GM12878 (cell line): ENCODE measurements around the gene DGKI. TPM values are rescaled to one million over a fixed set of nuclear protein-coding genes. Genes with fewer than 3 reads are reported as not detected.

ENCODE experiments used
- ATAC-seq: fragments of 200-7000 bp; cut with Tn5 transposase; 3 replicates; pipeline ENCODE4 v1.9.1; 2020; ENCODE audit warnings: mild to moderate bottlenecking, moderate library complexity
- BruUV-seq: library from RNA; stranded (reverse); fragments of 400-500 nt; replicated peaks from 2 replicates; lab custom pipeline; 2021; lab: Mats Ljungman, UMichigan
- CTCF ChIA-PET: fragments of 300-600 bp; sonication (Branson Sonifier 250); formaldehyde crosslinking; extraction: SDS; loops from one replicate; lab custom pipeline; 2021; ENCODE audit warnings: inconsistent platforms; lab: Yijun Ruan, JAX
- POLR2A ChIA-PET: fragments of 350-600 bp; formaldehyde crosslinking; extraction: SDS; loops from one replicate; lab custom pipeline; 2021; ENCODE audit warnings: inconsistent platforms; lab: Charles Lee
- RAD21 ChIA-PET: fragments of 300-600 bp; sonication (Branson Sonifier 250); formaldehyde crosslinking; loops from one replicate; lab custom pipeline; 2023; ENCODE audit warnings: antibody characterized with exemption; ENCODE audit not compliant: unreplicated experiment; lab: Charles Lee
- SMC1A ChIA-PET: fragments of 300-600 bp; sonication (Branson Sonifier 250); formaldehyde crosslinking; loops from one replicate; lab custom pipeline; 2023; ENCODE audit not compliant: unreplicated experiment, uncharacterized antibody; lab: Charles Lee
- DNase-seq: peaks from one replicate; pipeline ENCODE4 v3.0.0-alpha.2; 2011; ENCODE audit warnings: low read depth, low spot score
- FAIRE-seq: peaks from 3 replicates; lab custom pipeline; 2011; peaks lifted over from hg19 to GRCh38; lab: Jason Lieb, UNC
- H2AFZ ChIP-seq: 2 replicates; pipeline ENCODE4 v1.6.0; 2011; ENCODE audit warnings: low read depth, low read length, control low read depth; ENCODE audit not compliant: control insufficient read depth
- H3K27ac ChIP-seq: 2 replicates; pipeline ENCODE4 v1.5.1; 2011; ENCODE audit warnings: control low read depth; ENCODE audit not compliant: control insufficient read depth, insufficient read depth
- H3K27me3 ChIP-seq, 2 experiments: replicated peaks in 1 of 2; 2 replicates each; pipeline versions ENCODE4 v1.6.0 to v1.6.1; 2011; ENCODE audit warnings: low read length in 1 of 2; ENCODE audit not compliant: control insufficient read depth in 2 of 2, insufficient read depth in 2 of 2
- H3K36me3 ChIP-seq, 2 experiments: 2 replicates each; pipeline ENCODE4 v1.5.1; 2011; ENCODE audit warnings: low read length in 1 of 2; ENCODE audit not compliant: control insufficient read depth in 2 of 2, insufficient read depth in 2 of 2
- H3K4me1 ChIP-seq: 2 replicates; pipeline ENCODE4 v1.6.1; 2011; ENCODE audit warnings: mild to moderate bottlenecking, low read length, moderate library complexity, mixed read lengths; ENCODE audit not compliant: control insufficient read depth, insufficient read depth
- H3K4me2 ChIP-seq: 2 replicates; pipeline ENCODE4 v1.6.0; 2011; ENCODE audit warnings: control low read depth; ENCODE audit not compliant: control insufficient read depth, insufficient read depth
- H3K4me3 ChIP-seq: fragments of 200-600 bp; sonication (generic); 2 replicates; pipeline ENCODE4 v1.5.1; 2016
- H3K79me2 ChIP-seq: 2 replicates; pipeline ENCODE4 v1.6.0; 2011; ENCODE audit warnings: low read length; ENCODE audit not compliant: control insufficient read depth, insufficient read depth
- H3K9ac ChIP-seq: 2 replicates; pipeline ENCODE4 v1.8.0; 2011; ENCODE audit warnings: low read length, control low read depth, mixed read lengths; ENCODE audit not compliant: control insufficient read depth, insufficient read depth
- H3K9me3 ChIP-seq: replicated peaks from 3 replicates; pipeline ENCODE4 v1.5.1; 2011; ENCODE audit warnings: mild to moderate bottlenecking, low read length; ENCODE audit not compliant: control insufficient read depth, insufficient read depth
- H4K20me1 ChIP-seq: 2 replicates; pipeline ENCODE4 v1.6.0; 2011; ENCODE audit not compliant: control insufficient read depth, insufficient read depth
- ATF2 ChIP-seq: IDR thresholded peaks from 2 replicates; pipeline ENCODE4 v1.6.1; 2012; ENCODE audit warnings: low read length, inconsistent platforms
- CEBPZ ChIP-seq: fragments of 150-350 bp; IDR thresholded peaks from 2 replicates; pipeline ENCODE4 v1.6.1; 2016; ENCODE audit warnings: low read depth, low read length
- IKZF1 ChIP-seq: fragments of 450-650 bp; conservative IDR thresholded peaks from 2 replicates; pipeline ENCODE4 v1.6.1; 2017; ENCODE audit warnings: antibody characterized with exemption, mild to moderate bottlenecking
- TCF12 ChIP-seq: IDR thresholded peaks from 2 replicates; pipeline ENCODE4 v1.6.1; 2011; ENCODE audit warnings: low read depth, mild to moderate bottlenecking, low read length
- ZNF687 ChIP-seq: fragments of 450-650 bp; IDR thresholded peaks from 2 replicates; pipeline ENCODE4 v1.6.1; 2017; ENCODE audit warnings: mild to moderate bottlenecking, moderate library complexity
- WGBS: methylation state at CpG from one replicate; pipeline ENCODE4 v1.1.6; 2016; ENCODE audit warnings: low lambda C conversion rate; ENCODE audit not compliant: insufficient replicate concordance, insufficient coverage; ENCODE audit errors: missing lambda C conversion rate; 5-methylcytosine and 5-hydroxymethylcytosine counted together
- in situ Hi-C: fragments of 300-500 bp; cut with MboI; formaldehyde crosslinking; loops from 9 replicates; pipeline ENCODE4 v1.14.3; 2018; ENCODE audit warnings: mixed read lengths
- intact Hi-C: fragments of 100-400 bp; cut with micrococcal nuclease; formaldehyde crosslinking; loops from one replicate; pipeline ENCODE4 v1.14.2; 2022; ENCODE audit not compliant: unreplicated experiment
- polyA plus RNA-seq, 11 experiments: library from polyadenylated mRNA; depleted of rRNA in 4 of 11; unstranded in 6 of 11; stranded (reverse) in 5 of 11; fragments of >200 nt; fragmentation: Nextera tagmentation in 4 of 11; fragmentation: Illumina TruSeq in 1 of 11; extraction: Ambion mirVana in 4 of 11; extraction: Trizol in 1 of 11; gene quantifications; 1 replicate in 1 of 11; 2 replicates in 10 of 11; pipeline versions ENCODE4 v1.2.1 to v1.2.3, GENCODE V29; 2011 to 2016; ENCODE audit warnings: inconsistent platforms in 2 of 11, missing spikeins in 2 of 11, low read depth in 1 of 11
- total RNA-seq, 4 experiments: library from RNA; depleted of rRNA in 3 of 4; stranded (reverse); fragments of >200 nt in 3 of 4; fragmentation: Illumina TruSeq in 1 of 4; extraction: Trizol in 1 of 4; gene quantifications; 2 replicates each; pipeline versions ENCODE4 v1.2.1 to v1.2.3, GENCODE V29; 2013 to 2021

DGKI gene
- total and polyA plus RNA-seq, 10 of the 15 experiments (the other 5 are each of a cell fraction or from before 2014, with no cell fraction given): 10.4 to 37.1 (median 22.1) TPM

- WGBS: 39% methylated on average over 5 of the region's 5 CpGs
- H3K79me2 ChIP-seq: no peaks in the 10 kb centered on the region
- H2AFZ ChIP-seq: no peak overlapping the region
- CTCF ChIA-PET: interaction anchor here (0.5 to 3.6 kb wide), 13 partner anchors 8 to 139 kb away, joined by 3 to 21 read pairs (median 4); no protein-coding TSS in a partner anchor
- POLR2A ChIA-PET: interaction anchor here (0.7 to 5.7 kb wide), 10 partner anchors 9 to 272 kb away, joined by 3 to 34 read pairs (median 5); no protein-coding TSS in a partner anchor
- SMC1A ChIA-PET: interaction anchor here (0.7 to 5.5 kb wide), 28 partner anchors 10 to 244 kb away, joined by 3 to 94 read pairs (median 8); no protein-coding TSS in a partner anchor
- no peak overlapping the region for H3K4me2 ChIP-seq
- H3K27ac ChIP-seq: no peak overlapping the region
- H3K27me3 ChIP-seq: no peaks in the 10 kb centered on the region; a peak in 1 of 4 replicates
- FAIRE-seq (no peak), DNase-seq (no peak), ATAC-seq (peak; percentile 27)
- H3K36me3 ChIP-seq: no peaks in the 10 kb centered on the region
- no TSS peak for BruUV-seq
- TF ChIP-seq ATF2 (no peak), ZNF687 (peak; percentile 29; the same call in 1 of the 2 replicates), CEBPZ (no peak), TCF12 (no peak), IKZF1 (peak; percentile 43)
- intact Hi-C loops: no loop called here
- no peaks in the 10 kb centered on the region; the same call in 1 of the 2 replicates for H3K4me1 ChIP-seq
- no peak overlapping the region for H3K9ac ChIP-seq
- in situ Hi-C loops: no loop called here
- RAD21 ChIA-PET: interaction anchor here (0.8 to 6.9 kb wide), 19 partner anchors 9 to 139 kb away, joined by 3 to 72 read pairs (median 5); no protein-coding TSS in a partner anchor
- H3K9me3 ChIP-seq: no peaks in the 10 kb centered on the region
- no peaks in the 10 kb centered on the region for H4K20me1 ChIP-seq
- no peak overlapping the region for H3K4me3 ChIP-seq
These were observed 90.7 kb downstream of the DGKI start for GRCh38 chr7:137755846-137756651.
